HUES6 (cell line): ENCODE measurements around the gene PIEZO2.
"Not testable (repeated sequence)": the region's sequence is repeated elsewhere in the genome, so short reads cannot be mapped to it uniquely, and the experiment has no call there.

Source experiments
- H3K27ac ChIP-seq: 2 replicates; pipeline ENCODE4 v1.7.0; 2013; ENCODE audit warnings: low read depth, mild to moderate bottlenecking, low read length, inconsistent platforms
- H3K27me3 ChIP-seq: 2 replicates; pipeline ENCODE4 v1.6.1; 2013; ENCODE audit warnings: low read length; ENCODE audit not compliant: control insufficient read depth, insufficient read depth
- H3K36me3 ChIP-seq: 2 replicates; pipeline ENCODE4 v1.6.1; 2013; ENCODE audit warnings: low read length; ENCODE audit not compliant: control insufficient read depth, insufficient read depth
- H3K4me1 ChIP-seq: 2 replicates; pipeline ENCODE4 v1.6.1; 2013; ENCODE audit warnings: low read length; ENCODE audit not compliant: control insufficient read depth, insufficient read depth
- H3K4me3 ChIP-seq: 2 replicates; pipeline ENCODE4 v1.5.1; 2013; ENCODE audit warnings: low read depth, low read length
- H3K9ac ChIP-seq: one replicate; pipeline ENCODE4 v1.6.1; 2013; ENCODE audit warnings: mild to moderate bottlenecking, low read length
- H3K9me3 ChIP-seq: 2 replicates; pipeline ENCODE4 v1.6.1; 2013; ENCODE audit warnings: low read depth, low read length; ENCODE audit not compliant: control insufficient read depth, insufficient read depth

The PIEZO2 gene

DNA sequence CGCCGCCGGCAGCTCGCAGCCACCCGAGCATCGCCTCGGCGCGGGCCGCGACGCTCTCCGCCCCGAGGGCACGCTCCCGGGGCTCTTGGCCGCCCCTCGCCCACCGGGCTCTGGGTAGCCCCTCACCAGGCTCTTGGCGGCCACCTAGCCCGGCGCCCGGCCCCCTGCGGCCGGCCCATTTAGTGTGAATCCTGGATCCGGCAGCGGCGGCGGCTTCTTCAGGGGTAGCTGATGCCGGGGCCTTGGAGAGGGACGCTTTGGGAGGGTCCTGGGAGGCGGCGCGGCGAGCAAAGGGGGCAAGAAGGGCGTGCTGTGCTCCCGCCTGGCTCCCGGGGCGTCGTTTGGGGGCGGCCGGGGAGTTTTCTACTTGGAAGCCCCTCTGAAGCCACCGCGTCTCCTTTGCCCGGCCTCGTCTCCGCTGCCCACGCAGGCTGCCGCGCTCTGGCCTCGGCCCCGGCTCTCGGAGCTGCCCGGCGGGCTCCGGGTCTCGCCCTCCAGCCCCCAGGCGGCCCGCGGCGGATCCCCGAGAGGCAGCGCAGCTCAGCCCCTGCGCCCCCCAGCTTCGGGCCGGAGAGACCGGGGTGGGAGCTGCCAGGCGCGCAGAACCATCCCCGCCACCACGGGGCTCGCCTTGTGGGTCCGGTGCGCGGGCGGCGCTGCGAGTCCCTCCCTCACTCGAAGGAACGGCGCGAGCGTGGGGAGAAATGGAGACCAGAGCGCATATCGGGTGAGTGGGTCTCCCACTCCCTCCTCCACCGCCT lies 509 bp downstream of the PIEZO2 start:
- no peaks in the 10 kb centered on the region for H3K36me3 ChIP-seq
- no peak overlapping the region for H3K27ac ChIP-seq
- peak overlapping the region; percentile 49 for H3K4me3 ChIP-seq
- no peaks in the 10 kb centered on the region for H3K9me3 ChIP-seq
- peaks cover 43% of the 10 kb centered on the region for H3K4me1 ChIP-seq
- H3K9ac ChIP-seq = peak overlapping the region; percentile 45
- peaks cover 61% of the 10 kb centered on the region for H3K27me3 ChIP-seq

DNA sequence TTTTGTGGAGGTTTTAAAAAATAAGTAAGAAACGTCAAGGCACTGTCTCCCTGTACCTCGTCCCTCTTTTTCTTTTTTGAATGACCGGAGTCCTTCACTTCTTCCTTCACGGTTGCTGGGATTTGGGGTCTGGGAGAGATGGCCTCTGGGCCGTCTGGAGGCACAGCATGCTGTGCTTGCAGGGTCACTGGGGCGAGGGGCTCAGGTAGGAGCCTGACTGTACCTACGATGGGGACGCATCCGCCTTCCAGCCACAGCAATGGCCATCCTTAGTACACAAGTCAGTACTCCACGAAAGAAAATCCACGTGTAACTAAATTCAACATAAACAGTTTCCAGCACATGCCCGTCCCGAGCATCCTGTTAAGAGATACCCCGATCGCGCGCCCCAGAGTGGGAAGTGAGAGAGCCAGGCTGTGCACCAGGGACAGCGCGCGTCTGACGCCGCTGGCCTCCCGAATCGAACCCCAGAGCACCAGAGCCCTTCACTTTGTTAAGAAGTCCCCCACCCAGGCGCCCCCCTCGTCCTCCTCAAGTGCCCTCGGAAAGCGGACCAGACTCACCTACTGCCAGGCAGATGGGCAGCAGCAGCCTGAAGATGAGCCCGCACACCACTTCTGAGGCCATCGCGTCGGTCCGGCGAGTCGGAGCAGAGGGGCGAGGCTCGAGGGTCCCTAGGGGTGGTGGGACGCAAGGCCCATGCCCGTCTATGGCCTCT lies 1.2 kb downstream of the PIEZO2 start:
- peak overlapping the region; percentile 23 for H3K9ac ChIP-seq

DNA sequence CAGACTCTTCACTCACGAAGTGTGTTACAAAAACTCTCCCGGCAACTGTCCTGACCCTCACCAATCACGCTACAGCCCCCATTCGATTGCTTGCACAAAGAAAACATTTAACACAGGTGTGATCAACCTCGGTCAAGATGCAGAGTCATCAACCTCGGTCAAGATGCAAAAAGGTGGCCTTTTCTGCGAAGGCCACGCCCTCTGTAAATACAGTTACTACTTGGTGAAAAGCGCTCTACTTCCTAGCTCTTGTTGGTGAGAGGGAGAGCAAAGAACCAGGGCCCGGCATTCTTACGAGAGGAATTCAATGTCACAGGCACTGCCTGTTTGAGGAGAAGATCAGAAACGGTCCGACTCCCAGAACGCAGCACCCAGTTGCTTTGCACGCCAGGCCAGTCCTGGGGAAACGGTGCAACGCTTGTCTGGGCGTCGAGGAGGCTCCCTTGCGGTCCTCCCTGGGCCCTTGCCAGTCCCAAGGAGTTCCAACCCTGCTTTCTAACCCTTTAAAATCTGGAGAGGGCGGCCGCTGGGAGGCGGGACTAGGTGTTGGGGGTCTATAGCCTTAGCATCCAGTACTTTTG lies 1.9 kb downstream of the PIEZO2 start:
- H3K9ac ChIP-seq = peak overlapping the region; percentile 23
- H3K9me3 ChIP-seq = no peaks in the 10 kb centered on the region
- peaks cover 61% of the 10 kb centered on the region for H3K27me3 ChIP-seq
- H3K4me1 ChIP-seq = peaks cover 44% of the 10 kb centered on the region
- H3K27ac ChIP-seq = no peak overlapping the region
- peak overlapping the region; percentile 49 for H3K4me3 ChIP-seq
- H3K36me3 ChIP-seq = no peaks in the 10 kb centered on the region

More for the DNA sequence above, 1.2 kb downstream of the PIEZO2 start:
- Histone ChIP-seq H3K27ac (no peak overlapping the region), H3K27me3 (peaks cover 61% of the 10 kb centered on the region), H3K36me3 (no peaks in the 10 kb centered on the region), H3K4me3 (peak overlapping the region; percentile 49), H3K4me1 (peaks cover 44% of the 10 kb centered on the region), H3K9me3 (no peaks in the 10 kb centered on the region)

DNA sequence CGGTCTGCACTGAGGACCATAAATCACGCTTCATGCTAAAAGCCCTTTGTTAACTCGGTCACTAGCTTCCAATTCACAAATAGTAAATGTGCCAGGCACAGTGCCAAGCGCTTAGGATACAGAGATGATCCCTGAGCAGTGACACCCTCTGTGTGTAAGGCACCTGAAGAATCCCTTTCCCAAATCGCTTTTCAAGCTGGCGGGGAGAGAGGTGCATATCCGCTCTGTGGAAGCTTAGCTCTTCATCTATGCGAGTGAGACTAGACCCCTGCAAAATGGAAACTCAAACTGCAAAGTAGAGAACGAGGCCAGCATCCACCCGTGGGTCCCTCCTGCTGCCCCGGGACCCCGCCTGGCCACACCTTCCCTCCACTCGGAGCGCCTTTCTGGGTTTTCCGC lies 2.4 kb downstream of the PIEZO2 start:
- peaks cover 61% of the 10 kb centered on the region for H3K27me3 ChIP-seq
- no peaks in the 10 kb centered on the region for H3K9me3 ChIP-seq
- H3K9ac ChIP-seq = peak overlapping the region; percentile 23
- peaks cover 44% of the 10 kb centered on the region for H3K4me1 ChIP-seq
- H3K36me3 ChIP-seq = no peaks in the 10 kb centered on the region
- H3K4me3 ChIP-seq = peak overlapping the region; percentile 49
- no peak overlapping the region for H3K27ac ChIP-seq

DNA sequence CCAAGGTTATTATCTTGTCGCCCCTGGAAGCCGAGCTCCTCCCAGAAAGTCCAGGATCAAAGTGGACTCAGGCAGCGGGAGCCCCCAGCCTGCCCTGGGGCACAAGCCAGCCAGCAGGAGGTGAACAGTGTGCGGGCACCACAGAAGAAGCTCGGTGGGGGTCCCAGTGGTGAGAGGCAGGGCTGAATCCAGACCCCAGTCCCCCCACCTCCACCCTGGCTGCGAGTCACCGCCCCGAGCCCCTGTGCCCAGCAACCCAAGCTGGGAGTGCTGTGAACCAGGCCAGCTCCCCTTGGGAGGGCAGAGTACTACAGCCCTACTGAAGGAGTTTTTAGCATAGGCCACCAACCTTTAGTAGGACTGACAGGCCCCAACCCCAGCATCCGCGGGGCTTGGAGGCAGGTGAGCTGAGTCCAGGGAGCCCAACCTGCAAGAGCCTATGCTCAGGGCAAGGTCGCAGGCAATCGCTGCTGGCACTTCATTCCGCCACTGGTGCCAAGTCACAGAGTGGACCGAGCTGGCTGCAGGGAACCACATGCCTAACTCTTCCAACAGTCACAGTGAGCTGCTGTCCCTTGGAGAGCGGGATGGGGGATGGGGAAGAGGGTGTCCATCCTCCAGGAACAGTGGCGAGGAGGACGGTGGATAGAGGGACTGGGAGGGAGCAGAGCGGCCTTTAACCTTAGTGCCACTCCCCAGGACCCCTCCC lies 3.0 kb downstream of the PIEZO2 start:
- H3K27me3 ChIP-seq = peaks cover 61% of the 10 kb centered on the region

DNA sequence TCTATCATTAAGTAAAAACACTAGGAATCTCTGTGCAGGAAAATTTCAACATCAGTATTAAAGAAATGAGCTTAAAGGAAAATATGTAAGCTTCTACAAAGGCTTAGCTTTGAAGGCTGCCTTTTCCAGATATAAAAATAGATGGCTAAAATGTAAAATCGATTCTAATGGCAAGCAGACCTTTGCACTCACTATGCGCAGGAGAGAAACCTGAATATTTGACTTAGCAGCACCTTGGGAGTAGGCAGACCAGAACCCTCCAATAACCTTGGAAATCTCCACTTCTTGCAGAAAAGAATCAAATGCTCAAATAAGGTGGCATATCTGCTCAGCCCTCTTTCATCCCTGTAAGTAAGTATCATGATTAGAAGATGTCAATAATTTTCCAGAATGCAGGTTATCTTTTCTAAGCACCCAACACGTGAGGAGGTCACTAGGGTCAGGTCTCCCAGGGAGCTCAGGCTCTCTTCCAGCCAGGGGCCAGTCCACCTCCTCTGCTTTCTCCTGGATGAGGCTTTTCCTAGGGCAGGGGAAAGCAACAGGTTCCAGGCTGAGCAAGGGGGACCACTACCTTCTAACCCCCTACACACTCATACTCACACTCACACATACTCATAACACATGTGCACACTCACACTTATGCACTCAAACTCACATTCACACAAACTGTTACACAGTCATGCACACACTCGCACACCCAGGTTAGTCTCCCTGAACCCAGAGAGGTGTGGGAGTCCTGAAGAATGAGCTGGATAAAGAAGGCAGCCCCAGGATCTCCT lies 3.8 kb downstream of the PIEZO2 start:
- Histone ChIP-seq H3K36me3 (no peaks in the 10 kb centered on the region), H3K27me3 (peaks cover 53% of the 10 kb centered on the region), H3K27ac (no peak overlapping the region), H3K4me3 (peak overlapping the region; percentile 49), H3K4me1 (peaks cover 35% of the 10 kb centered on the region), H3K9ac (peak overlapping the region; percentile 54), H3K9me3 (no peaks in the 10 kb centered on the region)

More for the DNA sequence above, 3.0 kb downstream of the PIEZO2 start:
- Histone ChIP-seq H3K9me3 (no peaks in the 10 kb centered on the region), H3K9ac (peak overlapping the region; percentile 23), H3K36me3 (no peaks in the 10 kb centered on the region), H3K27ac (no peak overlapping the region), H3K4me1 (peaks cover 43% of the 10 kb centered on the region), H3K4me3 (peak overlapping the region; percentile 49)

DNA sequence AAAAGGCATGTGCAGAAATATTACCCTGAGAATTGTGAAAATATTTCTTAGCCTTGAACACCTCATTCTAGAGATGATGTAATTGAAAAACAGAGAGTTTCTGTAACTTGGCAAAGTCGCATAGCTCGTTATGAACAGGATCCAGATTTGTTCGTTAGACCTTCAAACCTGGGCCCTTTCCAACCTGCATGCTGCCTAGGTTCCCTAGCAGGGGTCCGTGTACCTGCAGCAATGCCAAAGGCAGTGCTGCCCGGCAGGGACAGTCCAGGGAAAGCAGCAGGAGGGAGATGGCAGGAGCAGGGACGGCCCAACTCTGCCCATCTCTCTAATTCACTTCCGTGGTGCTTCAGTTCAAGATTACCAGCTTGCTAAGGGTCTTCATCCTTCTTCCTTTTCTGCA lies 12.0 kb downstream of the PIEZO2 start:
- no peak overlapping the region for H3K9ac ChIP-seq
- H3K36me3 ChIP-seq = no peaks in the 10 kb centered on the region
- H3K4me3 ChIP-seq = no peak overlapping the region
- H3K4me1 ChIP-seq = peaks cover 5% of the 10 kb centered on the region; the same call in 1 of the 2 replicates
- H3K9me3 ChIP-seq = no peaks in the 10 kb centered on the region
- H3K27ac ChIP-seq = no peak overlapping the region
- H3K27me3 ChIP-seq = no peaks in the 10 kb centered on the region

DNA sequence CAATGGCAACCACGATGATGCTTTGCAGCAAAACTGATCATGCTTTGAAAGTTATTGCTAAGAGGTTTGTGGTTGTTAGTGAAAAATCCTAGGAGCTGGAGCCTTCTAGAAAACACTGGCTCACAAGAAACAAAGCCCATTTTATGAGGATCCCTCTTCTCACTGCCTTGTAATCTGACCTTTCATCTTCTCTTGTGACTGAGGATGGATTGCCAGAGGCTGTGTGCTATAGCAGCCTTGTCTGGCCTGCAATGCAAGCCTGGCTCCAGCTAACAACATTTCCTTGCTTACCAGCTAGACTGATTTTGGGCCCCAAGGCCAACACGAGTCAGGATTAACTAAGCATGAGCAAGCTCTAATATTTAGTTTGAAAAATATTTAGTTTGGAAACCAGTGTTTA lies 13.1 kb downstream of the PIEZO2 start:
- H3K36me3 ChIP-seq = no peaks in the 10 kb centered on the region
- H3K4me1 ChIP-seq = peaks cover 5% of the 10 kb centered on the region; the same call in 1 of the 2 replicates
- no peak overlapping the region for H3K4me3 ChIP-seq
- H3K9me3 ChIP-seq = no peaks in the 10 kb centered on the region
- H3K27ac ChIP-seq = no peak overlapping the region
- H3K9ac ChIP-seq = no peak overlapping the region
- no peaks in the 10 kb centered on the region for H3K27me3 ChIP-seq

DNA sequence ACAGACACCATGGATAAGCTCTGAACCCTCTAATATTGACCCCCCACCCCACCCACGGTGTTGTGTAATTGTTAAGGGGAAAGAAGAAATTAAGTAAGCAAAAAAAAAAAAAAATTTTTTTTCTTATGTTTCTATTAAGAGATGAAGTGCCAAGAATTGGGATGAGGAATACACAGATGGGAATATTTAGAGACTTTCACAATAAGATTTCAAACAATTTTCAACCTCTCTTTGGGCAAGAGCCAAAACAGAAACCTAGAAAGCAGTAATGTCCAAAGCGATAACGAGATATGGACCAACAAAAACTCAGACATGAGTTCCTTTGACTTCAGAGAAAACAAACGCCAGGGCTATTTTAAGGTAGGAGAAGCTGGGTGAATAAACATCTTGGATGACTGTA lies 14.4 kb downstream of the PIEZO2 start:
- Histone ChIP-seq H3K36me3 (no peaks in the 10 kb centered on the region), H3K27ac (no peak overlapping the region), H3K4me3 (no peak overlapping the region), H3K4me1 (peaks cover 5% of the 10 kb centered on the region; the same call in 1 of the 2 replicates), H3K27me3 (no peaks in the 10 kb centered on the region), H3K9ac (no peak overlapping the region), H3K9me3 (peaks cover 2% of the 10 kb centered on the region; the same call in 1 of the 2 replicates)

DNA sequence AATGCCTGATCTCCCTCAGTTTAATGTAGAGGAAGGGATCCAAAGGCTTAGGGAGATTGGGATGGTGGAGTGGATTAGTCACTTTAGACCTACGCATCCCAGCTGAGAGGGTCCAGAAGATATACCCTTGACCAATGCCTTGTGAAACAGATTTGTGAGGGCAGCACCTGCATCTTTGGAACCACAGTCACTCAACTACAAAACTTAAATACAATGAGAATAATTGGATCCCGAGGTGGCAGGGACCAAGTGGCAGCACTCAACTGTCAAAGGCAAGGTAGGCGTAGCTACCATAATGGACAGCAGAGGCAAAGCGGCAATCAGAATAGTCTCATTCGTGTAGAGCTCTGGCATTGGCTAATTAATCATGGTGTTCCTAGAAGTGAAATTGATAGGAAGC lies 20.3 kb downstream of the PIEZO2 start:
- H3K27me3 ChIP-seq, H3K9ac ChIP-seq, H3K4me1 ChIP-seq, H3K27ac ChIP-seq, H3K36me3 ChIP-seq, H3K4me3 ChIP-seq: not testable (repeated sequence)
- peaks cover 13% of the 10 kb centered on the region; the same call in 1 of the 2 replicates for H3K9me3 ChIP-seq
